ENCODE data around the gene DOCK1.
A peak's percentile ranks its signal among the peaks of the same experiment; 100 is the strongest.
"Not testable (repeated sequence)": the region's sequence is repeated elsewhere in the genome, so short reads cannot be mapped to it uniquely, and the experiment has no call there.

Gene DOCK1

DNA sequence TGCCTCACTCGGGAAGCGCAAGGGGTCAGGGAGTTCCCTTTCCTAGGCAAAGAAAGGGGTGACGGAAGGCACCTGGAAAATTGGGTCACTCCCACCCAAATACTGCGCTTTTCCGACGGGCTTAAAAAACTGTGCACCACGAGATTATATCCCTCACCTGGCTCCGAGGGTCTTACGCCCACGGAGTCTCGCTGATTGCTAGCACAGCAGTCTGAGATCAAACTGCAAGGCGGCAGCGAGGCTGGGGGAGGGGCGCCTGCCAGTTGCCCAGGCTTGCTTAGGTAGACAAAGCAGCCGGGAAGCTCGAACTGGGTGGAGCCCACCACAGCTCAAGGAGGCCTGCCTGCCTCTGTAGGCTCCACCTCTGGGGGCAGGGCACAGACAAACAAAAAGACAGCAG, 23.2 kb upstream of the DOCK1 start:
- Histone ChIP-seq H3K4me3 (ENCODE audit: insufficient read depth, low read depth, low read length) (peak overlapping the region; percentile 34), H3K27ac (ENCODE audit: insufficient read depth, low read depth, low read length, poor library complexity, severe bottlenecking) (peak overlapping the region; percentile 50), H3K4me1 (ENCODE audit: control insufficient read depth, insufficient read depth, low read length) (peaks cover 11% of the 10 kb centered on the region)
- not testable (repeated sequence) for H3K9me3 ChIP-seq (ENCODE audit: control insufficient read depth, low read length); H3K27me3 ChIP-seq (ENCODE audit: control insufficient read depth, insufficient read depth, low read length, poor library complexity, severe bottlenecking); H3K36me3 ChIP-seq (ENCODE audit: control insufficient read depth, insufficient read depth, low read length)
- 5 to 6% methylated on average over 14 to 16 of the region's 16 CpGs for WGBS, 2 experiments

DNA sequence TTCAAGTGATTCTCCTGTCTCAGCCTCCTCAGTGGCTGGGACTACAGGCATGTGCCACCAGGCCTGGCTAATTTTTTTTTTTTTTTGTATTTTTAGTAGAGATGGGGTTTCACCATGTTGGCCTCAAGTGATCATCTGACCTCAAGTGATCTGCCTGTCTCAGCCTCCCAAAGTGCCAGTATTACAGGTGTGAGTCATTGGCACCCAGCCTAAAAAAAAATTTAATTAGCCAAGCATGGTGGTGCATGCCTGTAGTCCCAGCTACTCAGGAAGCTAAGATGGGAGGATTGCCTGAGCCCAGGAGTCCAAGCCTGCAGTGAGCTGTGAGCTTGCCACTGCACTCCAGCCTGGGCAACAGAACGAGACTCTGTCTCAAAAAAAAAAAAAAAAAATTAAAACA, 16.8 kb upstream of the DOCK1 start:
- H3K4me3 ChIP-seq (ENCODE audit: insufficient read depth, low read depth, low read length); H3K27me3 ChIP-seq (ENCODE audit: control insufficient read depth, insufficient read depth, low read length, poor library complexity, severe bottlenecking); H3K27ac ChIP-seq (ENCODE audit: insufficient read depth, low read depth, low read length, poor library complexity, severe bottlenecking); H3K9me3 ChIP-seq (ENCODE audit: control insufficient read depth, low read length); H3K36me3 ChIP-seq (ENCODE audit: control insufficient read depth, insufficient read depth, low read length); H3K4me1 ChIP-seq (ENCODE audit: control insufficient read depth, insufficient read depth, low read length): not testable (repeated sequence)
- 88 to 90% methylated on average over 1 of the region's 1 CpG for WGBS, 2 experiments

DNA sequence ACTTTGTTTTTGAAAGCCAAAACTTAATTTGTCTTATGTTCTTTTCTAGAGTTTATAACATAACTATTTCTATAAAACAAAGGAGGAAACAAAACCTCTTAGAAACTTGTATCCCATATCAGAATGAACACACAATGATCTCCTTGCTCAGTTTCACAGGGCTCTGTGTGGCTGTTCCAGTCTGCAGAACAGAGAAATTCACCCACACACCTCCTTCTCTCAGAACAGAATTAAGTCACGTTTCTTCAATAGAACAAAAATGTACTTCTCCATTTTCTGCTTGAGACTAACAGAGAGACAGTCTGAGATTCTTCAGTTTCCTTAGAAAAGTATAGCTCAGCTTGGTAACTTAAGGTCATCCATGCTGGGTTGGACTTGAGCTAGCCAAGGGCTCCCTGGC, 15.8 kb upstream of the DOCK1 start:
- no peaks in the 10 kb centered on the region for H3K9me3 ChIP-seq (ENCODE audit: control insufficient read depth, low read length)
- H3K27me3 ChIP-seq (ENCODE audit: control insufficient read depth, insufficient read depth, low read length, poor library complexity, severe bottlenecking) = no peaks in the 10 kb centered on the region
- H3K4me3 ChIP-seq (ENCODE audit: insufficient read depth, low read depth, low read length) = no peak overlapping the region
- H3K36me3 ChIP-seq (ENCODE audit: control insufficient read depth, insufficient read depth, low read length) = no peaks in the 10 kb centered on the region
- no peak overlapping the region for H3K27ac ChIP-seq (ENCODE audit: insufficient read depth, low read depth, low read length, poor library complexity, severe bottlenecking)
- 83 to 84% methylated on average over 1 of the region's 1 CpG for WGBS, 2 experiments
- no peaks in the 10 kb centered on the region for H3K4me1 ChIP-seq (ENCODE audit: control insufficient read depth, insufficient read depth, low read length)

DNA sequence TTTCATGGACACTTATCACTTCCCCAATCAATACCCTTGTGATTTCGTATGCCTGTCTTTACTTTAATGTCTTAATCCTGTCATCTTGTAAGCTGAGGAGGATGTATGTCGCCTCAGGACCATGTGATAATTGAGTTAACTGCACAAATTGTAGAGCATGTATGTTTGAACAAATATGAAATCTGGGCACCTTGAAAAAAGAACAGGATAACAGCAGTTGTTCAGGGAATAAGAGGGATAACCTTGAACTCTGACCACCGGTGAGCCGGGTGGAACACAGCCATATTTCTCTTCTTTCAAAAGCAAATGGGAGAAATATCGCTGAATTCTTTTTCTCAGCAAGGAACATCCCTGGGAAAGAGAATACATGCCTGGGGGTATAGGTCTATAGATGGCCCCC, 14.4 kb upstream of the DOCK1 start:
- not testable (repeated sequence) for H3K36me3 ChIP-seq (ENCODE audit: control insufficient read depth, insufficient read depth, low read length); H3K9me3 ChIP-seq (ENCODE audit: control insufficient read depth, low read length); H3K4me3 ChIP-seq (ENCODE audit: insufficient read depth, low read depth, low read length); H3K27me3 ChIP-seq (ENCODE audit: control insufficient read depth, insufficient read depth, low read length, poor library complexity, severe bottlenecking); H3K27ac ChIP-seq (ENCODE audit: insufficient read depth, low read depth, low read length, poor library complexity, severe bottlenecking); H3K4me1 ChIP-seq (ENCODE audit: control insufficient read depth, insufficient read depth, low read length)
- 93 to 96% methylated on average over 5 of the region's 5 CpGs for WGBS, 2 experiments

DNA sequence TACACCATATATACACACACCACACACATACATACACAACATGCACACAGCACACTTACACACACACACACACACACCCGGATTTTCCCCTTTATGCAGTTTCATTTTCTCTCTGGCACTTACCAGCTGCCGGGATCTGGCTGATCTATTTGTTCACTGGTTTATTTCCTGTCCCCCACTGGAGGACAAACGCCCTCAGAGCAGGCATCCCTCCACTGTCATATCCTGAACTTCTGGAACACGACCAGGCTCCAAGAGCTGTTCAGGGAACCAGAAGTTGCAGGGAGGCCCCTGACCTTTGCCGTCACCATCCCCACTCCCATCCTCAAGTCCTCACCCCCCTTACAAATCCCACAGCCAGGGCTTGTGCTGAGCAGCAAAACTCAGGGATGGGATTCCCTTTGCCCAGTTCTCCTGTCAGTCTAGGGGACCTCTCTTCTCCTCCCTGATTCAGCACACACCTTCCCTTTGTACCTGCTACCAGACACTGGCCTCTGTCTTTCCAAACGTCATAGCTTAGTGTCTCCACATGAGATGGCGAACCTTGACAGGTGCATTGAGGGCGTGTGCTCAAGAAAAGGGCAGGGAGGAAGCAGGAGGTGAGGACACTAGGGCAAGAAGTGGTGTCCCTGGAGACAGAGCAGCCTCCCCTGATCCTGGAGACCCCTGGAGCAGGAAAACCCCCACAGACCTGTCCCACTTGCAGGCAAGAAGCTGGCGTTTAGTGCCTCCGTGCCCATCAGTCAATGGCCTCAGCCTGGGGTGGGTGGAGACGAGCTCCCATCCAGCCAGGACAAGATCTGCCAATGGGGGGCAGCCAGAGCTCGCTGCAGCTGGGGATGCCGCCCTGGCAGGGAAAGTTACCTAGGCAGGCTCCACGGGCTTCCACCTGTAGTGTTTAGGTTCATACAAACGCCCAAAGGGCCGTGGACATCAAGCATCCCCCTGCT, 12.7 kb upstream of the DOCK1 start:
- H3K36me3 ChIP-seq (ENCODE audit: control insufficient read depth, insufficient read depth, low read length) = no peaks in the 10 kb centered on the region
- H3K27ac ChIP-seq (ENCODE audit: insufficient read depth, low read depth, low read length, poor library complexity, severe bottlenecking) = no peak overlapping the region
- H3K9me3 ChIP-seq (ENCODE audit: control insufficient read depth, low read length) = no peaks in the 10 kb centered on the region
- H3K4me1 ChIP-seq (ENCODE audit: control insufficient read depth, insufficient read depth, low read length) = no peaks in the 10 kb centered on the region
- H3K27me3 ChIP-seq (ENCODE audit: control insufficient read depth, insufficient read depth, low read length, poor library complexity, severe bottlenecking) = no peaks in the 10 kb centered on the region
- H3K4me3 ChIP-seq (ENCODE audit: insufficient read depth, low read depth, low read length) = no peak overlapping the region
- WGBS, 2 experiments = 87 to 90% methylated on average over 16 of the region's 16 CpGs

DNA sequence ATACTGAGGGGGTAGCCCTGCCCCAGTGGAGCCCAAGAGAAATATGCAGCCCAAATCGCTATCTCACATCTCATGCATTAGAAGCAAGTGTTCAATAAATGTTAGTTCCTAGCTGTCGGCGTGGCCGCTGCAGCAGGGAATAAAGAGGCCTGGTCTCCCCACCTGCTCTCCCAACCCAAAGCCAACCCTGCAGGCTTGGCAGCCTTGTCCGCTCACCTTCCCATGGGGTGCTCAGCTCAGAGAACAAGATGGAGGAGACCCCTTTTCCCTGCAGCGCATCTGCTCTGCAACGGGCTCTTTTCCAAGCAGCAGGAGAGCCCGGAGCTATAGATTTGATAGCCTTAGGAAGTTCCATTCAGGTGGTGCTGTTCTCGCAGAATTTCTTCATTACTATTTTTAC, 12.0 kb upstream of the DOCK1 start:
- no peak overlapping the region for H3K4me3 ChIP-seq (ENCODE audit: insufficient read depth, low read depth, low read length)
- no peak overlapping the region for H3K27ac ChIP-seq (ENCODE audit: insufficient read depth, low read depth, low read length, poor library complexity, severe bottlenecking)
- no peaks in the 10 kb centered on the region for H3K27me3 ChIP-seq (ENCODE audit: control insufficient read depth, insufficient read depth, low read length, poor library complexity, severe bottlenecking)
- H3K36me3 ChIP-seq (ENCODE audit: control insufficient read depth, insufficient read depth, low read length) = no peaks in the 10 kb centered on the region
- WGBS, 2 experiments = 91 to 93% methylated on average over 9 of the region's 9 CpGs
- H3K9me3 ChIP-seq (ENCODE audit: control insufficient read depth, low read length) = no peaks in the 10 kb centered on the region
- no peaks in the 10 kb centered on the region for H3K4me1 ChIP-seq (ENCODE audit: control insufficient read depth, insufficient read depth, low read length)

DNA sequence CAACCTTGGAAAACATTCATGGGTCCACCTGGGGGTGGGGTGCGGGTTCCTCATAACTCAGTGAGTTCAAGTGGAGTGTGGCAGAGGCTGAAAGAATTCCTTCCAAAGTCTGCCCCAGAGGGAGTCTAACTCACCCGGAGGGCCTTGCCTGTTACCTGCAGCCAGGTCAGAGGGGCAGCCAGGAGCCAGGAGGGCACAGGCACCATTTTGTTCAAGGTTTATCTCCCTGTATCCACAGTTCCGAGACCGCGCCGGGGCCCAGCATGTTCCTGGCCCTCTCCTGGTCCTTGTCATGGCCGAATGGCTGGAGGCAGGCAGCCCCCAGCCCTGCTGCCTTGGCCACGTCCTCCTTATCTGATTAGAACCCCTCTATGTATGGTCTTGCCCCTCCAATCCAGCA, 11.4 kb upstream of the DOCK1 start:
- H3K27me3 ChIP-seq (ENCODE audit: control insufficient read depth, insufficient read depth, low read length, poor library complexity, severe bottlenecking) = no peaks in the 10 kb centered on the region
- no peaks in the 10 kb centered on the region for H3K36me3 ChIP-seq (ENCODE audit: control insufficient read depth, insufficient read depth, low read length)
- H3K27ac ChIP-seq (ENCODE audit: insufficient read depth, low read depth, low read length, poor library complexity, severe bottlenecking) = no peak overlapping the region
- H3K4me1 ChIP-seq (ENCODE audit: control insufficient read depth, insufficient read depth, low read length) = no peaks in the 10 kb centered on the region
- no peak overlapping the region for H3K4me3 ChIP-seq (ENCODE audit: insufficient read depth, low read depth, low read length)
- 91% methylated on average over 8 of the region's 8 CpGs for WGBS, 2 experiments
- H3K9me3 ChIP-seq (ENCODE audit: control insufficient read depth, low read length) = no peaks in the 10 kb centered on the region

DNA sequence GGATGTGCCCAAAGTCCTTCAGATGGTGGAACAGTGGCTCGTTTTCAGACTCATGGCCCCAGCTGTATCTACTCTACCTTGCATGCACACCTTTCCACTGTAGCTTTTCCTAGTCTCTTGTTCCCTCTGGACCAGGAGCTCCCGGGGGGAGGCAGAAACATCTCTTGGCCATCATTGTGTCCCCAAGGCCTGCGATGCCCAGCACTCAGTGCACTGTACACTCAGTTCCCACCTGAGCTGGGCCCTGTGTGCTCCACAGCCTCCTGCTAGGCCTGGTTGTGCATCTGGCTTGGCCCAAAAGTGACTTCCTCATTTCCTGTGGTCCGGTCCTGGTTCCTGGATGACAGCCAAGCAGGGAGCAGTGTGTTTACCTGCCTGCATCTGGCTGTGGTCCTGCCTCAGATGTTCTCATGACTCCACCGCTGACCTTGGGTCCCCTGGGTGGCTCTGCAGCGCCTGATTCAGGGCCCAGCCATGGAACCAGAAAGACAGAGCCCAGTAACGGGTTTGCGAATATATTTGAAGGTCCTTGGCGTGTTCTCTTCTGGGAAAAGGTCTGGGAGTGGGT, 9.9 kb upstream of the DOCK1 start:
- Histone ChIP-seq H3K36me3 (ENCODE audit: control insufficient read depth, insufficient read depth, low read length) (no peaks in the 10 kb centered on the region), H3K9me3 (ENCODE audit: control insufficient read depth, low read length) (no peaks in the 10 kb centered on the region), H3K4me3 (ENCODE audit: insufficient read depth, low read depth, low read length) (no peak overlapping the region), H3K4me1 (ENCODE audit: control insufficient read depth, insufficient read depth, low read length) (no peaks in the 10 kb centered on the region), H3K27me3 (ENCODE audit: control insufficient read depth, insufficient read depth, low read length, poor library complexity, severe bottlenecking) (no peaks in the 10 kb centered on the region), H3K27ac (ENCODE audit: insufficient read depth, low read depth, low read length, poor library complexity, severe bottlenecking) (no peak overlapping the region)
- 95% methylated on average over 9 of the region's 9 CpGs for WGBS, 2 experiments

DNA sequence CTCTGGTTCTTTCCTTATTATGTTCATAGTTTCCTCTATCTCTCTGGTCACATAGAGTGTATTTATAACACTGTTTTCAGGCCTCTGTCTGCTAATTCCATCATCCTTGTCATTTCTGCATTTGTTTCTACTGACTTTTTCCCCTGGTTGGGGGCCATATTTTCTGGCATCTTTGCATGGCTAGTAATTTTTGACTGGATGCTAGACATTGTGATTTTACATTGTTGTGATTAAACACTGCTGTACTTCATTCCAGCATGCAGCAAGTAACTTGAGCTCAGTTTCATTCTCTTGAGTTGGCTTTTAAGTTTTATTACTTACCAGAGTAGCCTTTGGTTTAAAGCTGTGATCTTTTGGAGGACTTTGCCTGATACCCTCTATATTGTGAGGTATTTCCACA, 6.8 kb upstream of the DOCK1 start:
- Histone ChIP-seq H3K4me3 (ENCODE audit: insufficient read depth, low read depth, low read length) (no peak overlapping the region), H3K36me3 (ENCODE audit: control insufficient read depth, insufficient read depth, low read length) (no peaks in the 10 kb centered on the region), H3K9me3 (ENCODE audit: control insufficient read depth, low read length) (no peaks in the 10 kb centered on the region), H3K27me3 (ENCODE audit: control insufficient read depth, insufficient read depth, low read length, poor library complexity, severe bottlenecking) (no peaks in the 10 kb centered on the region), H3K27ac (ENCODE audit: insufficient read depth, low read depth, low read length, poor library complexity, severe bottlenecking) (no peak overlapping the region), H3K4me1 (ENCODE audit: control insufficient read depth, insufficient read depth, low read length) (no peaks in the 10 kb centered on the region)

DNA sequence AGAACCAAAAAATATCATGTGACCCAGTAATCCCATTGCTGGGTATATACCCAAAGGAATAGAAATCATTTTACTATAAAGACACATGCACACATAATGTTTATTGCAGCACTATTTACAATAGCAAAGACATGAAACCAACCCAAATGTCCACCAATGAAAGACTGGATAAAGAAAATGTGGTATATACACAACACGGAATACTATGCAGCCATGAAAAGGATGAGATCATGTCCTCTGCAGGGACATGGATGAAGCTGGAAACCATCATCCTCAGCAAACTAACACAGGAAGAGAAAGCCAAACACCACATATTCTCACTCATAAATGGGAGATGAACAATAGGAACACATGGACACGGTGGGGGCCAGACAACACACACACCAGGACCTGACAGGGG, 5.7 kb upstream of the DOCK1 start:
- not testable (repeated sequence) for H3K9me3 ChIP-seq (ENCODE audit: control insufficient read depth, low read length); H3K4me3 ChIP-seq (ENCODE audit: insufficient read depth, low read depth, low read length); H3K4me1 ChIP-seq (ENCODE audit: control insufficient read depth, insufficient read depth, low read length); H3K27ac ChIP-seq (ENCODE audit: insufficient read depth, low read depth, low read length, poor library complexity, severe bottlenecking); H3K27me3 ChIP-seq (ENCODE audit: control insufficient read depth, insufficient read depth, low read length, poor library complexity, severe bottlenecking); H3K36me3 ChIP-seq (ENCODE audit: control insufficient read depth, insufficient read depth, low read length)
- 96% methylated on average over 1 to 2 of the region's 2 CpGs for WGBS, 2 experiments

Data from ectodermal cell (in vitro differentiated cells).